ENCODE measurements around the gene NLRC5. TPM values are rescaled to one million over a fixed set of nuclear protein-coding genes. Genes with fewer than 3 reads are reported as not detected.

The NLRC5 gene
- 60.2 and 61.2 TPM in 2 replicates for total RNA-seq

GRCh38 chr16:56988948-56989945 lies at the start of gene NLRC5:
Gene NLRC5, plus strand, starts transcription at chr16:56989557. Its CDS starts 31,156 bp downstream, at chr16:57020713.

GRCh38 chr16:56961851-56962281 lies 27.5 kb upstream of the NLRC5 start, which contains the start of gene CETP:
Gene CETP, plus strand, starts transcription at chr16:56961950. Its CDS starts 30 bp downstream, at chr16:56961980.

GRCh38 chr16:57091975-57092785 lies 102.8 kb downstream of the NLRC5 start, which contains the start of gene CPNE2:
Gene CPNE2, plus strand, starts transcription at chr16:57092583. Its CDS starts 18,160 bp downstream, at chr16:57110743.

Other genes starting within 250 kb of the NLRC5 start
- not detected in 2 replicates for gene SLC12A3, start 124.3 kb upstream of the NLRC5 start, total RNA-seq
- 133 and 141 TPM in 2 replicates for gene HERPUD1, start 57.4 kb upstream of the NLRC5 start, total RNA-seq
- 0.16 TPM in 1 of 2 replicates, not detected in the other for gene CETP, start 27.6 kb upstream of the NLRC5 start, total RNA-seq
- 25.4 and 29.0 TPM in 2 replicates for gene CPNE2, start 103.0 kb downstream of the NLRC5 start, total RNA-seq
- 53.8 and 56.5 TPM in 2 replicates for gene PSME3IP1, start 196.5 kb downstream of the NLRC5 start, total RNA-seq
- gene RSPRY1, start 196.8 kb downstream of the NLRC5 start, total RNA-seq, result 49.5 and 61.7 TPM in 2 replicates

All from hair follicle dermal papilla cell (primary cell).